AG04450 (cell line): Measurements from ENCODE around the gene SHC4. TPM values are rescaled to one million over a fixed set of nuclear protein-coding genes. Genes with fewer than 3 reads are reported as not detected.

Experiments used
- CTCF ChIA-PET: fragments of 300-600, 350-600 bp; formaldehyde crosslinking; extraction: SDS; loops from one replicate; lab custom pipeline; 2022; ENCODE audit warnings: antibody characterized with exemption, inconsistent platforms; lab: Charles Lee
- POLR2A ChIA-PET: fragments of 350-600 bp; formaldehyde crosslinking; extraction: SDS; loops from one replicate; lab custom pipeline; 2021; ENCODE audit warnings: antibody characterized with exemption, inconsistent platforms; lab: Yijun Ruan, JAX
- DNase-seq: peaks from one replicate; pipeline ENCODE4 v3.0.0-alpha.2; 2011; ENCODE audit warnings: low read depth, low spot score
- H3K27ac ChIP-seq: one replicate; pipeline ENCODE4 v1.5.1; 2012; ENCODE audit warnings: low read depth, low read length, control low read depth
- H3K27me3 ChIP-seq: one replicate; pipeline ENCODE4 v1.6.0; 2012; ENCODE audit warnings: low read length; ENCODE audit not compliant: control insufficient read depth, insufficient read depth
- H3K4me3 ChIP-seq: 2 replicates; pipeline ENCODE4 v1.5.1; 2011; ENCODE audit warnings: mild to moderate bottlenecking, low read depth, low read length, control low read depth
- H3K9me3 ChIP-seq: 2 replicates; pipeline ENCODE4 v1.5.1; 2012; ENCODE audit warnings: low read length; ENCODE audit not compliant: control insufficient read depth, insufficient read depth
- polyA plus RNA-seq: library from polyadenylated mRNA; depleted of rRNA; stranded (reverse); fragments of >200 nt; gene quantifications from 2 replicates; pipeline ENCODE4 v1.2.3, GENCODE V29; 2011
- TF ChIP-seq, protein P1 (sequence below): IDR thresholded peaks from 2 replicates; pipeline ENCODE4 v1.5.1; 2011; ENCODE audit warnings: low read depth, low read length, control low read depth, inconsistent platforms

Gene SHC4
- polyA plus RNA-seq, 1 experiment = 5.1 TPM

DNA sequence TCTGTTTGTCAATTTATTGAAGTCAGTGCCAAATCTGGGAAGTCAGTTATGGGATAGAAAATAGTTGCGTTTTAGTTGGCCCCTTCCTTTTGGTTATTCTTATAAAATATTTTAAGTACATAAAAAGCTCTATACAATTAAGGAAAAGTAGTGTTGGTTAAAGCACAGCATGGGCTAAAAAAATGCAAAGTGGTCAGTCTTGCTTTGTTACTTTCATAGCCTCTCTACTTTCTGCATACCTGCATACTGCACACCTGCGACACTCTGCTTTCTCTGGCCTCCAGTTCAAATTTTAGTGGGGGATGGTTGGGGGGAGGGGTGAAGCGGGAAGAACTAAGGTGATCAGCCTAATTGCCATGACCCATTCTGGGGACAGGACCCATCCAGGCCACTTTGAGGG, 21.8 kb upstream of the SHC4 start:
- Histone ChIP-seq H3K4me3 (no peak overlapping the region), H3K27ac (no peak overlapping the region), H3K27me3 (no peaks in the 10 kb centered on the region), H3K9me3 (no peaks in the 10 kb centered on the region)
- POLR2A ChIA-PET = no interaction called here
- no peak for DNase-seq
- TF ChIP-seq, protein P1, sequence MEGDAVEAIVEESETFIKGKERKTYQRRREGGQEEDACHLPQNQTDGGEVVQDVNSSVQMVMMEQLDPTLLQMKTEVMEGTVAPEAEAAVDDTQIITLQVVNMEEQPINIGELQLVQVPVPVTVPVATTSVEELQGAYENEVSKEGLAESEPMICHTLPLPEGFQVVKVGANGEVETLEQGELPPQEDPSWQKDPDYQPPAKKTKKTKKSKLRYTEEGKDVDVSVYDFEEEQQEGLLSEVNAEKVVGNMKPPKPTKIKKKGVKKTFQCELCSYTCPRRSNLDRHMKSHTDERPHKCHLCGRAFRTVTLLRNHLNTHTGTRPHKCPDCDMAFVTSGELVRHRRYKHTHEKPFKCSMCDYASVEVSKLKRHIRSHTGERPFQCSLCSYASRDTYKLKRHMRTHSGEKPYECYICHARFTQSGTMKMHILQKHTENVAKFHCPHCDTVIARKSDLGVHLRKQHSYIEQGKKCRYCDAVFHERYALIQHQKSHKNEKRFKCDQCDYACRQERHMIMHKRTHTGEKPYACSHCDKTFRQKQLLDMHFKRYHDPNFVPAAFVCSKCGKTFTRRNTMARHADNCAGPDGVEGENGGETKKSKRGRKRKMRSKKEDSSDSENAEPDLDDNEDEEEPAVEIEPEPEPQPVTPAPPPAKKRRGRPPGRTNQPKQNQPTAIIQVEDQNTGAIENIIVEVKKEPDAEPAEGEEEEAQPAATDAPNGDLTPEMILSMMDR = no peak
- CTCF ChIA-PET = interaction anchor here (0.6 to 3.7 kb wide), 2 partner anchors 10 to 17 kb away, joined by 5 to 35 read pairs; no protein-coding TSS in a partner anchor

DNA sequence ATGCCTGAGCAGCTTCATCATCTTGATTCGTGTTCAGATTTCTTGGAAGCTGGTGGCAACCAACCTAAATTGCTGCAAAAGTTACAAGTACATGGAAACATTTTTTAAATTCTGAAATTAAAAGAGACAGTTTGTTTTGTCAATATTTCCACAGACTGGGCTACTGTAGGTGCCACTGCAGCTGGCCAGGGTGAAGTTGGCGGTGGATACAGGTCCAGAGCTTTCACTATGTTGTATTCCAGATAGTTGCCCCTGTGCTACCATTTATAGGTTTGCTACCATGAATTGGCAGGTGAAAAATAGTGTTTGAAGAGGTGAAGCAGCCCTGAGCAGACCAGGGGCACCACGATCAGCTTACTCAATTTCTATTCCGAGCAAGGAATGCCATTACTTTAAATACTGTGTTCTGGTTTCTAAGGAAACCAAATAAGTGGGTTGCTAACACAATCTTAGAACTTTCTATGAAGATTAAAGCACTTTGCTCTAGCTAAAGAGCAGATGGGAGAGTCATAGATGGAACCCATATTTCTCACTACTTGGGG, 21.2 kb upstream of the SHC4 start:
- ChIA-PET CTCF (interaction anchor here (0.6 to 3.7 kb wide), 2 partner anchors 9 to 16 kb away, joined by 5 to 35 read pairs; no protein-coding TSS in a partner anchor), POLR2A (interaction anchor here (0.8 kb wide), 1 partner anchor 9 kb away, joined by 4 read pairs; no protein-coding TSS in a partner anchor)
- Histone ChIP-seq H3K27ac (no peak overlapping the region), H3K4me3 (no peak overlapping the region), H3K27me3 (no peaks in the 10 kb centered on the region), H3K9me3 (no peaks in the 10 kb centered on the region)
- TF ChIP-seq, protein P1 = no peak
- DNase-seq = no peak

GRCh38 chr15:48984021-48984710, 20.4 kb upstream of the SHC4 start:
- ChIA-PET POLR2A (interaction anchor here (0.8 kb wide), 1 partner anchor 9 kb away, joined by 4 read pairs; no protein-coding TSS in a partner anchor), CTCF (interaction anchor here (3.7 kb wide), 1 partner anchor 8 kb away, joined by 35 read pairs; no protein-coding TSS in a partner anchor)
- Histone ChIP-seq H3K27me3 (no peaks in the 10 kb centered on the region), H3K9me3 (no peaks in the 10 kb centered on the region), H3K4me3 (no peak overlapping the region), H3K27ac (no peak overlapping the region)
- no peak for DNase-seq
- TF ChIP-seq, protein P1 = no peak

- H3K9me3 ChIP-seq = no peaks in the 10 kb centered on the region
- H3K27ac ChIP-seq = no peak overlapping the region
- no peak for DNase-seq
- H3K27me3 ChIP-seq = no peaks in the 10 kb centered on the region
- TF ChIP-seq, protein P1 = no peak
- no peak overlapping the region for H3K4me3 ChIP-seq
- ChIA-PET POLR2A (no interaction called here), CTCF (interaction anchor here (1.4 to 1.5 kb wide), 2 partner anchors 17 to 127 kb away, joined by 3 read pairs; no protein-coding TSS in a partner anchor)
Observed at GRCh38 chr15:48983300-48983699, 19.6 kb upstream of the SHC4 start.

DNA sequence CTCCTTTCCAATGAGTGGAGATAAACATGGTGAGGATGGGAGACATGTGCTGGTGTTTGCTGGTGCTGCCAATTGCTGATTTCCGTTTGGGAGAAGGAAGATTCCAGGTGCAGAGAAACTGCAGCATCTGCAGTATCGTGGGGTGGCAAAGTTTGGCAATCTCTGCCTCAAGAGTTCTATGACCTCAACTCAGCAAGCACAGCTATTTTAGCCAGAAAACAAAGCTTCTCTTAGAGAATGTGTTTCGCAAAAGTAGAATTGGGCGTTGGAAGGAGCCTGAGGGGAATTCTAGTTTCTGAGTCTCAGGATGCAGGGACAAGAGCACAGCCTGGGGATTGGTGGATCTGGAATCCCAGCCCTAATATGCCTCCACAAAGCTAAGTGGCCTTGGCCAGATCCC, 18.2 kb upstream of the SHC4 start:
- no peak for DNase-seq
- TF ChIP-seq, protein P1 = no peak
- Histone ChIP-seq H3K9me3 (no peaks in the 10 kb centered on the region; the same call in 1 of the 2 replicates), H3K4me3 (no peak overlapping the region), H3K27me3 (no peaks in the 10 kb centered on the region), H3K27ac (no peak overlapping the region)
- CTCF ChIA-PET = interaction anchor here (0.8 to 1.5 kb wide), 3 partner anchors 8 to 126 kb away, joined by 3 read pairs; no protein-coding TSS in a partner anchor
- POLR2A ChIA-PET = no interaction called here
